Karpas-422 (cell line): ENCODE results near the gene MSL2. TPM values are rescaled to one million over a fixed set of nuclear protein-coding genes. Genes with fewer than 3 reads are reported as not detected.
"Not testable (repeated sequence)": the region's sequence is repeated elsewhere in the genome, so short reads cannot be mapped to it uniquely, and the experiment has no call there.

Experiments
- DNase-seq: peaks from one replicate; pipeline ENCODE4 v3.0.0-alpha.2; 2015
- H2AFZ ChIP-seq: fragments of 200-600 bp; sonication (generic); 2 replicates; pipeline ENCODE4 v1.6.1; 2014; ENCODE audit warnings: antibody characterized with exemption, low read length, mixed read lengths
- H3K27ac ChIP-seq: fragments of 200-600 bp; sonication (generic); 2 replicates; pipeline ENCODE4 v1.5.1; 2014; ENCODE audit warnings: mild to moderate bottlenecking, low read length, moderate library complexity
- H3K27me3 ChIP-seq: fragments of 200-600 bp; sonication (generic); 2 replicates; pipeline ENCODE4 v1.6.1; 2014; ENCODE audit warnings: low read length, mixed read lengths
- H3K36me3 ChIP-seq: fragments of 200-600 bp; sonication (generic); 2 replicates; pipeline ENCODE4 v1.6.1; 2014; ENCODE audit warnings: low read length, mixed read lengths; ENCODE audit not compliant: insufficient read depth
- H3K4me1 ChIP-seq: fragments of 200-600 bp; sonication (generic); 2 replicates; pipeline ENCODE4 v1.6.1; 2014; ENCODE audit warnings: mild to moderate bottlenecking, low read length, mixed read lengths
- H3K4me2 ChIP-seq: fragments of 200-600 bp; sonication (generic); 2 replicates; pipeline ENCODE4 v1.6.1; 2014; ENCODE audit warnings: low read length, low read depth, mild to moderate bottlenecking; ENCODE audit not compliant: poor library complexity, severe bottlenecking
- H3K4me3 ChIP-seq: fragments of 200-600 bp; sonication (generic); 2 replicates; pipeline ENCODE4 v1.5.1; 2014; ENCODE audit warnings: mild to moderate bottlenecking, antibody characterized with exemption, low read length, mixed read lengths
- H3K79me2 ChIP-seq: fragments of 200-600 bp; sonication (generic); 2 replicates; pipeline ENCODE4 v1.6.1; 2014; ENCODE audit warnings: mild to moderate bottlenecking, low read length, mixed read lengths
- H3K9ac ChIP-seq: fragments of 200-600 bp; sonication (generic); 2 replicates; pipeline ENCODE4 v1.6.0; 2014; ENCODE audit warnings: low read length
- H3K9me2 ChIP-seq: fragments of 200-600 bp; sonication (generic), shearing (Covaris generic); replicated peaks from 2 replicates; pipeline ENCODE4 v1.6.0; 2014; ENCODE audit warnings: mild to moderate bottlenecking, low read length, moderate library complexity; ENCODE audit not compliant: insufficient read depth
- H3K9me3 ChIP-seq: fragments of 300-700, 200-600 bp; sonication (generic); 2 replicates; pipeline ENCODE4 v1.6.1; 2014; ENCODE audit warnings: low read length, mixed read lengths
- H4K20me1 ChIP-seq: fragments of 200-600 bp; sonication (generic); 2 replicates; pipeline ENCODE4 v1.6.1; 2014; ENCODE audit warnings: mild to moderate bottlenecking, antibody characterized with exemption, low read length, low read depth; ENCODE audit not compliant: insufficient read depth
- total RNA-seq: library from RNA; depleted of rRNA; stranded (reverse); fragments of >200 nt; shearing (Covaris generic); gene quantifications from 2 replicates; pipeline ENCODE4 v1.2.3, GENCODE V29; 2014; ENCODE audit warnings: low replicate concordance

MSL2 gene
- total RNA-seq, 1 experiment from 2014 or later, result 47.1 TPM

GRCh38 chr3:136134091-136134490 lies 62.0 kb downstream of the MSL2 start:
- H3K4me3 ChIP-seq, result no peak overlapping the region
- H3K36me3 ChIP-seq, result no peaks in the 10 kb centered on the region
- no peak overlapping the region for H3K9ac ChIP-seq
- no peaks in the 10 kb centered on the region for H3K9me2 ChIP-seq
- DNase-seq, result no peak
- H3K9me3 ChIP-seq, result no peaks in the 10 kb centered on the region
- no peak overlapping the region for H3K4me2 ChIP-seq
- no peaks in the 10 kb centered on the region for H3K4me1 ChIP-seq
- no peaks in the 10 kb centered on the region for H3K27me3 ChIP-seq
- H3K27ac ChIP-seq, result no peak overlapping the region
- H3K79me2 ChIP-seq, result no peaks in the 10 kb centered on the region
- H2AFZ ChIP-seq, result no peak overlapping the region
- H4K20me1 ChIP-seq, result no peaks in the 10 kb centered on the region

DNA sequence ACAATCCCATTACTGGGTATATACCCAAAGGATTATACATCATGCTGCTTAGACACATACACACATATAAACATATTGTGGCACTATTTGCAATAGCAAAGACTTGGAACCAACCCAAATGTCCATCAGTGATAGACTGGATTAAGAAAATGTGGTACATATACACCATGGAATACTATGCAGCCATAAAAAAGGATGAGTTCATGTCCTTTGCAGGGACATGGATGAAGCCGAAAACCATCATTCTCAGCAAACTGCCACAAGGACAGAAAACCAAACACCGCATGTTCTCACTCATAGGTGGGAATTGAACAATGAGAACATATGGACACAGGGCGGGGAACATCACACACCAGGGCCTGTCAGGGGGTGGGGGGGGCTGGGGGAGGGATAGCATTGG lies 64.5 kb downstream of the MSL2 start:
- H2AFZ ChIP-seq, H3K9me3 ChIP-seq, H3K79me2 ChIP-seq, H3K9ac ChIP-seq, H4K20me1 ChIP-seq, H3K4me3 ChIP-seq, H3K4me1 ChIP-seq, H3K27ac ChIP-seq, H3K9me2 ChIP-seq, DNase-seq, H3K27me3 ChIP-seq, H3K36me3 ChIP-seq, H3K4me2 ChIP-seq: not testable (repeated sequence)

DNA sequence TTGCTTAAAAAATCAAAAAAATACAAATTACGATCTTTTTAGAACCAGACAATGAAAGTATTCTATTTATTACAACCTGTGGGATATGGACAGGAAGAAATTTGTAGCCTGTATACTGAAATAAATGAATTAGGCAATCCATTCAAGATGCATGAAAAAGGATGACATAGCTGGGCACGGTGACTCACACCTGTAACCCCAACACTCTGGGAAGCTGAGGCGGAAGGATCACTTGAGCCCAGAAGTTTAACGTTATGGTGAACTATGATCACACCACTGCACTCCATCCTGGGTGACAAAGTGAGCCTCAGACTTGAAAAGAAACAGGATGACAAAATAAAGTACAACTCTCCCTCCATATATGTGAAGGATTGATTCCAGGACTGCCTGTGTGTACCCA lies 74.1 kb downstream of the MSL2 start:
- no peaks in the 10 kb centered on the region for H3K9me3 ChIP-seq
- no peaks in the 10 kb centered on the region for H3K27me3 ChIP-seq
- H3K36me3 ChIP-seq, result no peaks in the 10 kb centered on the region
- H3K4me2 ChIP-seq, result no peak overlapping the region
- H3K27ac ChIP-seq, result no peak overlapping the region
- H3K4me3 ChIP-seq, result no peak overlapping the region
- peaks cover 21% of the 10 kb centered on the region for H3K4me1 ChIP-seq
- 0 out of 2 replicates have a peak, but pooled peaks cover 5% of the 10 kb centered on the region for H4K20me1 ChIP-seq
- no peak for DNase-seq
- H3K9ac ChIP-seq, result no peak overlapping the region
- no peaks in the 10 kb centered on the region for H3K9me2 ChIP-seq
- no peak overlapping the region for H2AFZ ChIP-seq
- no peaks in the 10 kb centered on the region for H3K79me2 ChIP-seq

- Histone ChIP-seq H2AFZ (no peak overlapping the region), H3K9ac (no peak overlapping the region), H3K9me2 (no peaks in the 10 kb centered on the region), H3K9me3 (no peaks in the 10 kb centered on the region), H3K36me3 (no peaks in the 10 kb centered on the region), H3K4me3 (no peak overlapping the region), H3K79me2 (no peaks in the 10 kb centered on the region), H4K20me1 (0 out of 2 replicates have a peak, but pooled peaks cover 5% of the 10 kb centered on the region), H3K4me1 (peaks cover 21% of the 10 kb centered on the region), H3K4me2 (peak overlapping the region; percentile 27), H3K27me3 (no peaks in the 10 kb centered on the region), H3K27ac (no peak overlapping the region)
- DNase-seq, result peak; percentile 61
Observed at GRCh38 chr3:136120373-136121348, 75.5 kb downstream of the MSL2 start.

DNA sequence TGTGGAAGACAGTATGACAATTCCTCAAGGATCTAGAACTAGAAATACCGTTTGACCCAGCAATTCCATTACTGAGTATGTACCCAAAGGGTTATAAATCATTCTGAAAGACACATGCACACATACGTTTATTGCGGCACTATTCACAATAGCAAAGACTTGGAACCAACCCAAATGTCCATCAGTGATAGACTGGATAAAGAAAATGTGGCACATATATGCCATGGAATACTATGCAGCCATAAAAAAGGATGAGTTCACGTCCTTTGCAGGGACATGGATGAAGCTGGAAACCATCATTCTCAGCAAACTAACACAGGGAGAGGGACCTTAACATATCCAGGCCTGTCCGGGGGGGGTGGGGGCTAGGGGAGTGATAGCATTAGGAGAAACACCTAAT lies 76.4 kb downstream of the MSL2 start:
- not testable (repeated sequence) for H3K9ac ChIP-seq, DNase-seq, H3K4me2 ChIP-seq, H3K27ac ChIP-seq, H3K4me3 ChIP-seq, H3K36me3 ChIP-seq, H3K9me3 ChIP-seq, H2AFZ ChIP-seq, H3K9me2 ChIP-seq, H3K79me2 ChIP-seq, H4K20me1 ChIP-seq, H3K27me3 ChIP-seq
- peaks cover 21% of the 10 kb centered on the region for H3K4me1 ChIP-seq

- H3K9ac ChIP-seq, H4K20me1 ChIP-seq, H3K27me3 ChIP-seq, H2AFZ ChIP-seq, H3K9me2 ChIP-seq, H3K9me3 ChIP-seq, DNase-seq, H3K27ac ChIP-seq, H3K79me2 ChIP-seq, H3K4me3 ChIP-seq, H3K4me2 ChIP-seq, H3K36me3 ChIP-seq: not testable (repeated sequence)
- H3K4me1 ChIP-seq, result peaks cover 21% of the 10 kb centered on the region
Observed at GRCh38 chr3:136119332-136119731, 76.8 kb downstream of the MSL2 start.

- no peak overlapping the region for H3K4me3 ChIP-seq
- no peak overlapping the region for H3K4me2 ChIP-seq
- H3K4me1 ChIP-seq, result peaks cover 2% of the 10 kb centered on the region
- H3K79me2 ChIP-seq, result no peaks in the 10 kb centered on the region
- no peak for DNase-seq
- no peaks in the 10 kb centered on the region for H3K36me3 ChIP-seq
- H3K9me2 ChIP-seq, result no peaks in the 10 kb centered on the region
- H3K27ac ChIP-seq, result no peak overlapping the region
- H3K9ac ChIP-seq, result no peak overlapping the region
- no peaks in the 10 kb centered on the region for H3K9me3 ChIP-seq
- no peaks in the 10 kb centered on the region for H4K20me1 ChIP-seq
- H2AFZ ChIP-seq, result no peak overlapping the region
- H3K27me3 ChIP-seq, result no peaks in the 10 kb centered on the region
Observed at GRCh38 chr3:136114421-136114820, 81.7 kb downstream of the MSL2 start.

DNA sequence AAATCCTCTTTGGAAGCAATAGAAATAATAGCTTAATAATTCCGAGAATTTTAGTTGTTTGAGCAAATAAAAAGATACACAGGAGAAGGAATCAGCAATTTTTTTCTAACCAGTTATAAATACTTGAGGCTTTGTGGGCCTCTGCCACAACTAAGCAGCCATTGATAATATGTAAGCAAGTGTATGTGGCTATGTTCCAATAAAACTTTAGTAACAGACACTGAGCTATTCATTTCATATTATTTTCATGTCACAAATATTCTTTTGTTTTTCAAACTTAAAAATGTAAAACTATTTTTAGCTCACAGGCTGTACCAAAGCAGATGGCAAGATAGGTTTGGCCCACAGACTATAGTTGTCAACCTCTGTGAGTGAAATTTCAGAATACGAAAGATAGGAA lies 85.7 kb downstream of the MSL2 start:
- H3K9me3 ChIP-seq, result no peaks in the 10 kb centered on the region
- no peaks in the 10 kb centered on the region for H3K79me2 ChIP-seq
- H2AFZ ChIP-seq, result no peak overlapping the region
- H3K27ac ChIP-seq, result no peak overlapping the region
- no peaks in the 10 kb centered on the region for H3K36me3 ChIP-seq
- no peak overlapping the region for H3K4me3 ChIP-seq
- DNase-seq, result no peak
- peaks cover 12% of the 10 kb centered on the region for H3K4me1 ChIP-seq
- no peaks in the 10 kb centered on the region for H3K9me2 ChIP-seq
- no peaks in the 10 kb centered on the region for H4K20me1 ChIP-seq
- H3K4me2 ChIP-seq, result no peak overlapping the region
- no peaks in the 10 kb centered on the region for H3K27me3 ChIP-seq
- no peak overlapping the region for H3K9ac ChIP-seq
